Measurements from ENCODE around the gene ZNF660. TPM values are rescaled to one million over a fixed set of nuclear protein-coding genes. Genes with fewer than 3 reads are reported as not detected.
"Not testable (repeated sequence)": the region's sequence is repeated elsewhere in the genome, so short reads cannot be mapped to it uniquely, and the experiment has no call there.

The ZNF660 gene
- polyA plus RNA-seq (2013, experiment 1 of 4): 12.9 TPM
- polyA plus RNA-seq (2013, experiment 2 of 4): 16.3 TPM
- polyA plus RNA-seq (2013, experiment 3 of 4): 10.7 TPM
- polyA plus RNA-seq (2013, experiment 4 of 4): 11.7 TPM

DNA sequence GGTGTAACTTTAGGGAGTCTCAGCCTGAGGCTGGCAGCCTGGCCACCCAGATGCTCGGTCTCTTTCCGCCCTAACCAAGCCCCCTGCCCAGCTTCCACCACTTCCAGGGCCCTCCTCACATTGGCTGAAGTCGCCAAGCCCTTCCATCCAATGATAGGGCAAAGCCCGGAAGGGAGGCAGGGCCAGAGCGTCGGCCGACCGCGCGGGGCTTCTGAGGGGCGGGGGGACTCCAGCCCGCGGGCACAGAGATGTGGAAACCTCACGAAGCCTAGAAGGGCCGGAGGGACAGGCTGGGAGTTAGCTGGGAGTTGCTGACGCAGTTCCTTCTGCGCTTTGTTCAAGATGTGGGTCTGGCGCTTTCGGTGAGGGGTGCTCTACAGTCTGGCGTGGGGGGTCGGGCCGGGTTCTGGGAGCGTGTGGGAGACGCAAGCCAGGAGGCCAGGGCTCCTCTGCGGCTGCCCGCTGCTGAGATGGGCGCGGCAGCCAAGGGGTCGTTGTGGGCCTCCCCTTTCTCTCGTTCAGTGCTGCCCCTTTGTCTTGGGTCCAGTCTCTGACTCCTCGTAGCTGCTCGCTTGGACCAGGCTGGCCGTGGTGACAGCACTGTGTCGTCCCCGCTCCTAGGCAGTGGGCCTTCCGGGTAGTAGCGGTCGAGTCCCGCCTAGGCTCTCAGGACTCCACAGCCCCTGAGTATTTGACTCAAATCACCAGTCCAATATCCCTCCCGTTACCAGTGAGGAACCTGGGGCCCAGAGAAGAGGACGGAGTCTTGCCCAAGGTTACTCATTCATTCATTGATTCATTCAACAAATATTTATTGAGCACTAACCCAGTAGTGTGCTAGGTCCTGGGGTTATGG, at the start of gene ZNF660:
TSS of gene ZNF660 (plus strand) at position 319 of the 856 bp plus-strand sequence. CDS start 9,230 bp downstream, outside the sequence.
- Histone ChIP-seq H3K36me3 (ENCODE audit: control insufficient read depth, insufficient read depth, low read length) (peaks cover 34% of the 10 kb centered on the region), H3K4me3 (ENCODE audit: insufficient read depth, low read depth, low read length) (peak within 1 kb of the TSS; percentile 97), H3K27ac (ENCODE audit: insufficient read depth, low read depth, low read length, poor library complexity, severe bottlenecking) (peak within 1 kb of the TSS; percentile 93), H3K27me3 (ENCODE audit: control insufficient read depth, insufficient read depth, low read length, poor library complexity, severe bottlenecking) (no peaks in the 10 kb centered on the region), H3K4me1 (ENCODE audit: control insufficient read depth, insufficient read depth, low read length) (peaks cover 6% of the 10 kb centered on the region), H3K9me3 (ENCODE audit: control insufficient read depth, low read length) (no peaks in the 10 kb centered on the region)
- WGBS, 2 experiments: 1 to 2% methylated on average over 41 of the region's 41 CpGs

DNA sequence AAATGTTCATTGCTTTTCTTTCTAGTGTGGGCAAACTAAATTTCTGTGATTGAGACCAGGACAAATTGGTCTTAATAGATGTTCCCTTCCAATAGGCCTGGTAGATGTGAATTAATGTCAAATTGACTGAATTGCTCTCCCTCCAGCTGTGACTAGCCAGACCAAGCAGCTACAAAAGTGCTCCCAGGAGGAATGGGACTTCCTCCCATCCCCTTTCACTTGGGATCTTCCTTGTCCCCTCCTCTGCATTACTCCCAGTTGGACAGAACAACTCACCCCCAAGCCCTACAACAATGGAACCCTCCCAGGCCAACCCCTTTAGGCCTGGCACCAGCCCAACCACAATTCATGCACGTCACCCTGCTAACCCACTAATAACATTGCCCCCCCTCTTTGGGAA, 49.4 kb upstream of the ZNF660 start:
- 15 to 30% methylated on average over 1 of the region's 1 CpG for WGBS, 2 experiments
- no peak overlapping the region for H3K4me3 ChIP-seq (ENCODE audit: insufficient read depth, low read depth, low read length)
- H3K36me3 ChIP-seq (ENCODE audit: control insufficient read depth, insufficient read depth, low read length): no peaks in the 10 kb centered on the region
- H3K27ac ChIP-seq (ENCODE audit: insufficient read depth, low read depth, low read length, poor library complexity, severe bottlenecking): no peak overlapping the region
- H3K4me1 ChIP-seq (ENCODE audit: control insufficient read depth, insufficient read depth, low read length): no peaks in the 10 kb centered on the region
- peaks cover 31% of the 10 kb centered on the region for H3K27me3 ChIP-seq (ENCODE audit: control insufficient read depth, insufficient read depth, low read length, poor library complexity, severe bottlenecking)
- no peaks in the 10 kb centered on the region for H3K9me3 ChIP-seq (ENCODE audit: control insufficient read depth, low read length)

DNA sequence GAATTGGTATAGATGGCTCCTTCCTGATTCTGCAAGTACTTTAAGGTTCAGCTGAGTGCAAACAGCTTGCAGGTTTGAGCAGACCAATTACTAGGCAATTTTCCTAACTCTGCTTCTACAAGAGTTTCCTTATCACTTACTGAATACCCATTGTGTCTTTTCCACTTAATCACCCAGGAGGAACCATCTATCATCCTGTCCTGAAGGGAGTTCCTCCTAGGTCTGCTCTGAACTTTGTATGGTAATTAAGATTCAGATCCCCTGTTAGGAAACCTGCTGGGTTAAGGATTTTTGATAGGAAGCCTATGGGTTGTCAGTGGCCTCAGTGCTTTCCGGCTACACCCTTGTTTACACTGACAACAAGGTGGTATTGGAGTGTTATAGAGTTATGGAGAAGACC, 40.0 kb upstream of the ZNF660 start:
- 100% methylated on average over 1 of the region's 1 CpG; no CpG with 5 or more reads in 1 of the 2 experiments for WGBS, 2 experiments
- H3K36me3 ChIP-seq (ENCODE audit: control insufficient read depth, insufficient read depth, low read length); H3K9me3 ChIP-seq (ENCODE audit: control insufficient read depth, low read length); H3K27ac ChIP-seq (ENCODE audit: insufficient read depth, low read depth, low read length, poor library complexity, severe bottlenecking); H3K4me1 ChIP-seq (ENCODE audit: control insufficient read depth, insufficient read depth, low read length); H3K4me3 ChIP-seq (ENCODE audit: insufficient read depth, low read depth, low read length): not testable (repeated sequence)
- H3K27me3 ChIP-seq (ENCODE audit: control insufficient read depth, insufficient read depth, low read length, poor library complexity, severe bottlenecking): peaks cover 29% of the 10 kb centered on the region

DNA sequence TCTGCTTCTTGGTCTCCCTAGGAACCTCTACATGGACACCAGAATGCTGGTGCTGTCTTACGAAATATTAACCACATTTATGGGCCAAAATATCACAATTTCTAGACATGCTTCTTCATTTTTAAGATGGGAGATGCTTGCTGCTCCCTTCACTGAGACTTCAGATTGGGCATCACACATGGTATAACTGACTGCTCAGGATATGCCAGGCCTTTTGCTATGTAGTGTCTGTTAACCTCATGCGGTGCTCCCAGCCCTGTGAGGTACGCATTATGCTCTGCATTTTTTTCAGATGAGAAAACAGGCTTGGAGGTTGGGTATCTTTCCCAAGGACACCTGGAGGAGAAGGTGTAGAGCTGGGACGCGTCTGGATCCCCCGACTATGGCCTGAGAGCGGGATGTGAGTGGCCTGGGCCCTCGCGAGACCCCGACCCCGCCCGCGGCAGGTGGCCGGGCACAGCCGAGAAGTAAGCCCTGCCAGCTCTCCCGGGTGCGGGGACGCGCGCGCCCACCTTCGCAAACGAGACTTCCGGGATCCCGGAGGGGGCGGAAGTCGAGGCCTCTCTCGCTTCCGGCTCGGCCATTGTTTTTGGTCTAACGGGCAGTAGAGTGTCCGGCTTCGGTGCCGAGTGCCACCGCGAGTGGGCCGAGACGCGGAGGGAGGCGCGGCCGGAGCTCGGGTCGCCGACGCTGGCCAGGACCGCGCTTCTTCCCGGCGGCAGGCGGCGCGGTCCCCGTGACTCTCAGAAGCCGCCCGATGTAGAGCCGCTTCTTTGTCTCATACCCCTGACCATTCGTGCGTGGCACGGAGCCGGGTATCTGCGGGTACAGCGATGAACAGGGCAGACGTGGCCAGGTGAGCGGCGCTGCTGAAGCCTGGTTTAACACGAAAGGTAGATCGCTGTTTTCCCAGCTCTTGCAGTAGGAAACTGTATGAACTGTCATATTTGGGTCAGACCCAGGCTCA, 29.9 kb upstream of the ZNF660 start, which contains the start of gene ZKSCAN7:
TSS of gene ZKSCAN7 (plus strand) at position 568 of the 967 bp plus-strand sequence. CDS start 1,855 bp downstream, outside the sequence.
- WGBS, 2 experiments: 4 to 5% methylated on average over 68 of the region's 68 CpGs
- no peak within 1 kb of the TSS for H3K27ac ChIP-seq (ENCODE audit: insufficient read depth, low read depth, low read length, poor library complexity, severe bottlenecking)

DNA sequence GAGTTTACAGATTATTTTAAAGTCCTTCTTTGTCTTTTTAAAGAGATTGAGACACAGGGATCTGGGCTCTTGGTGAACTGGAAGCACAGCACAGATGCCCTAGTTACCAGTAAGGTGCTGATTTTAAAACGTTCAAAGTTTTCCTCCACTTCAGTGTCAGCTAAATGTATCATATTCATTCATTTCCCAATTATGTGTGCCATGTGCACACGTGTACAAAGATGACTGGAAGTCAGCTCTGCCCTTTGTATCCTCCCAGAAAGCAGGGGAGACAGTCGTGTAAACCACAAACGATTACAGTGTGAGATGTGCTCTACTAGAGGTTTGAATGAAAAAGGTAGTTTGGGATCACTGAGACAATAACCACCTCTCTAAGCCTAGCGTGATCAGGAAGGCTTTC, 29.0 kb upstream of the ZNF660 start:
- Histone ChIP-seq H3K27me3 (ENCODE audit: control insufficient read depth, insufficient read depth, low read length, poor library complexity, severe bottlenecking) (peaks cover 30% of the 10 kb centered on the region), H3K4me1 (ENCODE audit: control insufficient read depth, insufficient read depth, low read length) (no peaks in the 10 kb centered on the region), H3K36me3 (ENCODE audit: control insufficient read depth, insufficient read depth, low read length) (peaks cover 33% of the 10 kb centered on the region), H3K4me3 (ENCODE audit: insufficient read depth, low read depth, low read length) (peak overlapping the region; percentile 69), H3K27ac (ENCODE audit: insufficient read depth, low read depth, low read length, poor library complexity, severe bottlenecking) (no peak overlapping the region), H3K9me3 (ENCODE audit: control insufficient read depth, low read length) (no peaks in the 10 kb centered on the region)
- 31 to 34% methylated on average over 5 of the region's 5 CpGs for WGBS, 2 experiments

More for the DNA sequence above, 29.9 kb upstream of the ZNF660 start, which contains the start of gene ZKSCAN7:
- Histone ChIP-seq H3K4me1 (ENCODE audit: control insufficient read depth, insufficient read depth, low read length) (no peaks in the 10 kb centered on the region), H3K27me3 (ENCODE audit: control insufficient read depth, insufficient read depth, low read length, poor library complexity, severe bottlenecking) (peaks cover 34% of the 10 kb centered on the region), H3K4me3 (ENCODE audit: insufficient read depth, low read depth, low read length) (peak within 1 kb of the TSS; percentile 69), H3K36me3 (ENCODE audit: control insufficient read depth, insufficient read depth, low read length) (peaks cover 25% of the 10 kb centered on the region), H3K9me3 (ENCODE audit: control insufficient read depth, low read length) (no peaks in the 10 kb centered on the region)

DNA sequence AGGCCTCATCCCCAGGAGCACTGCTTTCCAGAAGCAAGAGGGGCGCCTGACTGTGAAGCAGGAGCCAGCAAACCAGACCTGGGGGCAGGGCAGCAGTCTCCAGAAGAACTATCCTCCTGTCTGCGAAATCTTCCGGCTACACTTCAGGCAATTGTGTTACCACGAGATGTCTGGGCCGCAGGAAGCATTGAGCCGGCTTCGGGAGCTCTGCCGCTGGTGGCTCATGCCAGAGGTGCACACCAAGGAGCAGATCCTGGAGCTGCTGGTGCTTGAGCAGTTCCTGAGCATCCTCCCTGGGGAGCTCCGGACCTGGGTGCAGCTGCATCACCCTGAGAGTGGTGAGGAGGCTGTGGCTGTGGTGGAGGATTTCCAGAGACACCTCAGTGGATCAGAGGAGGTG, 27.7 kb upstream of the ZNF660 start:
- WGBS, 2 experiments: 96 to 97% methylated on average over 9 of the region's 9 CpGs
- Histone ChIP-seq H3K9me3 (ENCODE audit: control insufficient read depth, low read length) (no peaks in the 10 kb centered on the region), H3K27me3 (ENCODE audit: control insufficient read depth, insufficient read depth, low read length, poor library complexity, severe bottlenecking) (peaks cover 16% of the 10 kb centered on the region), H3K4me1 (ENCODE audit: control insufficient read depth, insufficient read depth, low read length) (no peaks in the 10 kb centered on the region), H3K36me3 (ENCODE audit: control insufficient read depth, insufficient read depth, low read length) (peaks cover 45% of the 10 kb centered on the region), H3K27ac (ENCODE audit: insufficient read depth, low read depth, low read length, poor library complexity, severe bottlenecking) (no peak overlapping the region), H3K4me3 (ENCODE audit: insufficient read depth, low read depth, low read length) (no peak overlapping the region)

DNA sequence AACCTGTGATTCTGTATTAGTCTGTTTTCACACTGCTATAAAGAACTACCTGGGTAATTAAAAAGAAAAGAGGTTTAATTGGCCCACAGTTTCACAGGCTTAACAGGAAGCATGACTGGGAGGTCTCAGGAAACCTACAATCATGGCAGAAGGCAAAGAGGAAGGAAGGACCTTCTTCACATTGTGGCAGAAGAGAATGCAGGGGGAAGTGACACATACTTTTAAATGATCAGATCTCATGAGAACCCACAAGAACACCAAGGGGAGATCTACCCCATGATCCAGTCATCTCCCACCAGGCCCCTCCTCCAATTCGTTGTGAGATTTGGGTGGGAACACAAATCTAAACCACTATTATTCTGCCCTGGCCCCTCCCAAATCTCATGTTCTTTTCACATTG, 23.7 kb upstream of the ZNF660 start:
- Histone ChIP-seq H3K27ac (ENCODE audit: insufficient read depth, low read depth, low read length, poor library complexity, severe bottlenecking) (no peak overlapping the region), H3K4me1 (ENCODE audit: control insufficient read depth, insufficient read depth, low read length) (no peaks in the 10 kb centered on the region), H3K27me3 (ENCODE audit: control insufficient read depth, insufficient read depth, low read length, poor library complexity, severe bottlenecking) (no peaks in the 10 kb centered on the region), H3K36me3 (ENCODE audit: control insufficient read depth, insufficient read depth, low read length) (peaks cover 53% of the 10 kb centered on the region), H3K4me3 (ENCODE audit: insufficient read depth, low read depth, low read length) (no peak overlapping the region), H3K9me3 (ENCODE audit: control insufficient read depth, low read length) (no peaks in the 10 kb centered on the region)
- 93 to 96% methylated on average over 1 of the region's 1 CpG for WGBS, 2 experiments

DNA sequence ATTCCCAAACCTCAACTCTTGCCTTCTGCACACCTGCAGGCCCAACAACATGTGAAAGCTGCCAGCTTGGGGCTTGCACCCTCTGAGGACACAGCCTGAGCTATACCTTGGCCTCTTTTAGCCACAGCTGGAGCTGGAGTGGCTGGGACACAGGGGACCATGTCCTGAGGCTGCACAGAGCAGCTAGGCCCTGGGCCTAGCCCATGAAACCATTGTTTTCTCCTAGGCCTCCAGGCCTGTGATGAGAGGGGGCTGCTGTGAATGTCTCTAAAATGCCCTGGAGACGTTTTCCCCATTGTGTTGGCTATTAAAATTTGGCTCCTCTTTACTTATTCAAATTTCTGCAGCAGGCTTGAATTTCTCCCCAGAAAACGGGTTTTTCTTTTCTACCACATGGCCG, 22.6 kb upstream of the ZNF660 start:
- Histone ChIP-seq H3K4me3 (ENCODE audit: insufficient read depth, low read depth, low read length) (no peak overlapping the region), H3K36me3 (ENCODE audit: control insufficient read depth, insufficient read depth, low read length) (peaks cover 51% of the 10 kb centered on the region), H3K9me3 (ENCODE audit: control insufficient read depth, low read length) (no peaks in the 10 kb centered on the region), H3K4me1 (ENCODE audit: control insufficient read depth, insufficient read depth, low read length) (no peaks in the 10 kb centered on the region), H3K27ac (ENCODE audit: insufficient read depth, low read depth, low read length, poor library complexity, severe bottlenecking) (no peak overlapping the region), H3K27me3 (ENCODE audit: control insufficient read depth, insufficient read depth, low read length, poor library complexity, severe bottlenecking) (no peaks in the 10 kb centered on the region)
- WGBS, 2 experiments: 91 to 92% methylated on average over 3 of the region's 3 CpGs

DNA sequence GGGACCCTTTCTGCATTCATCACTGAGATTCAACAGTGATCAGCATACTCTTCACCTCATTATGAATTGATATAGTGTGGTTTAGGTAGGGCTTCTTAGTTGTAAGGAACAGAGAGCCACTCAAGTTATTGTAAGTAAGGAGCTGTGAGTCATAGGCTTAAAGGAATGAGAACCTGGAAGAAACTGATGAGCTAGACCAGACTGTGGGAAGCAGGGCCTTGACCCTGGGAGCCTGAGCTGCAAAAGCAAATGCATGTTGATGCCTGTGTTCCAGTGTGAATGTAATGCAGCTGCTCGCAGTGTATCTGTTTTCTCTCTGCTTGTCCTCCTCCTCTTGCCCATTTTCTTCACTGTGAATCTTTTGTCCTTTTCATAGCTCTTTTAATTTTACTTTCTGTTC, 16.2 kb upstream of the ZNF660 start:
- H3K27me3 ChIP-seq (ENCODE audit: control insufficient read depth, insufficient read depth, low read length, poor library complexity, severe bottlenecking): no peaks in the 10 kb centered on the region
- no peaks in the 10 kb centered on the region for H3K4me1 ChIP-seq (ENCODE audit: control insufficient read depth, insufficient read depth, low read length)
- 97 to 100% methylated on average over 1 of the region's 1 CpG for WGBS, 2 experiments
- peaks cover 55% of the 10 kb centered on the region for H3K36me3 ChIP-seq (ENCODE audit: control insufficient read depth, insufficient read depth, low read length)
- H3K9me3 ChIP-seq (ENCODE audit: control insufficient read depth, low read length): no peaks in the 10 kb centered on the region
- no peak overlapping the region for H3K4me3 ChIP-seq (ENCODE audit: insufficient read depth, low read depth, low read length)
- no peak overlapping the region for H3K27ac ChIP-seq (ENCODE audit: insufficient read depth, low read depth, low read length, poor library complexity, severe bottlenecking)
